Tibial nerve (tissue), 3 donors: ENCODE measurements around the gene AMBRA1.

ENCODE experiments used
- POLR2A ChIP-seq, 2 donors: fragments of 450-650 bp; IDR thresholded peaks; one replicate each; pipeline ENCODE4 v1.6.1; 2017; ENCODE audit warnings: antibody characterized with exemption in 2 of 2, mild to moderate bottlenecking in 2 of 2, moderate library complexity in 2 of 2
- TF ChIP-seq, protein P1 (sequence below), 5 experiments: fragments of 200-600 bp in 3 of 5; fragments of 450-650 bp in 2 of 5; sonication (generic) in 3 of 5; IDR thresholded peaks; one replicate each; pipeline ENCODE4 v1.5.1; 2016 to 2019; ENCODE audit warnings: antibody characterized with exemption in 5 of 5, mild to moderate bottlenecking in 3 of 5, moderate library complexity in 2 of 5

DNA sequence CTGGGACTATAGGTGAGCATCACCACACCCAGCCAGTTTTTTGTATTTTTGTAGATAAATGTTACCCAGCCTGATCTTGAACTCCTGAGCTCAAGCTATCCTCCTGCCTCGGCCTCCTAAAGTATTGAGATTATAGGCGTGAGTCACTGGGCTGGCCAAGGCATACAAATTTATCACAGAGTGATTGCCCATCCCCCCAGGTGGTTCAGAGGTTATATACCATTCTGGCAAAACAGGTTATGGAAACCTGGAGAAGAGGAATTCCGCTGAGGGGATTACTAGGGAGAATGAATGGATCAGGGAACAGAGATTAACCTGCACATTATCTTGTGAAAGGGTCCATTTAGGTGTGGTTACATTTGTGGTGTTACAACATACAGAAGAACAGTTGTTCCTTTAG is 31.6 kb upstream of the AMBRA1 start:
- TF ChIP-seq, protein P1, sequence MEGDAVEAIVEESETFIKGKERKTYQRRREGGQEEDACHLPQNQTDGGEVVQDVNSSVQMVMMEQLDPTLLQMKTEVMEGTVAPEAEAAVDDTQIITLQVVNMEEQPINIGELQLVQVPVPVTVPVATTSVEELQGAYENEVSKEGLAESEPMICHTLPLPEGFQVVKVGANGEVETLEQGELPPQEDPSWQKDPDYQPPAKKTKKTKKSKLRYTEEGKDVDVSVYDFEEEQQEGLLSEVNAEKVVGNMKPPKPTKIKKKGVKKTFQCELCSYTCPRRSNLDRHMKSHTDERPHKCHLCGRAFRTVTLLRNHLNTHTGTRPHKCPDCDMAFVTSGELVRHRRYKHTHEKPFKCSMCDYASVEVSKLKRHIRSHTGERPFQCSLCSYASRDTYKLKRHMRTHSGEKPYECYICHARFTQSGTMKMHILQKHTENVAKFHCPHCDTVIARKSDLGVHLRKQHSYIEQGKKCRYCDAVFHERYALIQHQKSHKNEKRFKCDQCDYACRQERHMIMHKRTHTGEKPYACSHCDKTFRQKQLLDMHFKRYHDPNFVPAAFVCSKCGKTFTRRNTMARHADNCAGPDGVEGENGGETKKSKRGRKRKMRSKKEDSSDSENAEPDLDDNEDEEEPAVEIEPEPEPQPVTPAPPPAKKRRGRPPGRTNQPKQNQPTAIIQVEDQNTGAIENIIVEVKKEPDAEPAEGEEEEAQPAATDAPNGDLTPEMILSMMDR (IDR thresholded peaks at IDR 0.05): no peak
- TF ChIP-seq POLR2A (IDR thresholded peaks at IDR 0.05): no peak
